Cardiac muscle cell (in vitro differentiated cells and primary cell): ENCODE measurements around the gene MYBPH. TPM values are rescaled to one million over a fixed set of nuclear protein-coding genes. Genes with fewer than 3 reads are reported as not detected.

Source experiments
- DNase-seq, 2 donors: peaks; one replicate each; pipeline versions ENCODE4 v3.0.0 to v3.0.0-alpha.2; 2010 to 2017; ENCODE audit warnings: low read depth in 1 of 2, low spot score in 1 of 2
- H3K27ac ChIP-seq: fragments of 200-600 bp; sonication (generic); 2 replicates; pipeline ENCODE4 v1.5.1; 2016
- H3K27me3 ChIP-seq: fragments of 200-600 bp; sonication (generic); 2 replicates; pipeline ENCODE4 v1.6.0; 2016; ENCODE audit warnings: control low read depth
- H3K36me3 ChIP-seq: fragments of 200-600 bp; sonication (generic); 2 replicates; pipeline ENCODE4 v1.5.1; 2016; ENCODE audit warnings: control low read depth
- H3K4me1 ChIP-seq: fragments of 200-600 bp; sonication (generic); 2 replicates; pipeline ENCODE4 v1.8.1; 2017; ENCODE audit warnings: low read depth, mild to moderate bottlenecking, mixed run types
- H3K4me3 ChIP-seq: fragments of 200-600 bp; sonication (generic); 2 replicates; pipeline ENCODE4 v1.5.1; 2016; ENCODE audit warnings: mild to moderate bottlenecking
- H3K9me3 ChIP-seq: fragments of 200-600 bp; sonication (generic); 2 replicates; pipeline ENCODE4 v1.5.1; 2017; ENCODE audit warnings: low read depth, mild to moderate bottlenecking, control low read depth
- polyA plus RNA-seq: library from polyadenylated mRNA; unstranded; fragments of >200 nt; fragmentation: Nextera tagmentation; extraction: Ambion mirVana; gene quantifications from 2 replicates; pipeline ENCODE4 v1.2.1, GENCODE V29; 2016
- total RNA-seq: library from RNA; depleted of rRNA; stranded (reverse); fragments of >200 nt; gene quantifications from 2 replicates; pipeline ENCODE4 v1.2.3, GENCODE V29; 2016
- TF ChIP-seq, protein P1 (sequence below): IDR thresholded peaks from 2 replicates; pipeline ENCODE4 v1.5.1; 2012; ENCODE audit warnings: low read depth, mild to moderate bottlenecking, low read length

Gene MYBPH
- total and polyA plus RNA-seq, 2 experiments from 2014 or later = 1.4 to 2.1 TPM

DNA sequence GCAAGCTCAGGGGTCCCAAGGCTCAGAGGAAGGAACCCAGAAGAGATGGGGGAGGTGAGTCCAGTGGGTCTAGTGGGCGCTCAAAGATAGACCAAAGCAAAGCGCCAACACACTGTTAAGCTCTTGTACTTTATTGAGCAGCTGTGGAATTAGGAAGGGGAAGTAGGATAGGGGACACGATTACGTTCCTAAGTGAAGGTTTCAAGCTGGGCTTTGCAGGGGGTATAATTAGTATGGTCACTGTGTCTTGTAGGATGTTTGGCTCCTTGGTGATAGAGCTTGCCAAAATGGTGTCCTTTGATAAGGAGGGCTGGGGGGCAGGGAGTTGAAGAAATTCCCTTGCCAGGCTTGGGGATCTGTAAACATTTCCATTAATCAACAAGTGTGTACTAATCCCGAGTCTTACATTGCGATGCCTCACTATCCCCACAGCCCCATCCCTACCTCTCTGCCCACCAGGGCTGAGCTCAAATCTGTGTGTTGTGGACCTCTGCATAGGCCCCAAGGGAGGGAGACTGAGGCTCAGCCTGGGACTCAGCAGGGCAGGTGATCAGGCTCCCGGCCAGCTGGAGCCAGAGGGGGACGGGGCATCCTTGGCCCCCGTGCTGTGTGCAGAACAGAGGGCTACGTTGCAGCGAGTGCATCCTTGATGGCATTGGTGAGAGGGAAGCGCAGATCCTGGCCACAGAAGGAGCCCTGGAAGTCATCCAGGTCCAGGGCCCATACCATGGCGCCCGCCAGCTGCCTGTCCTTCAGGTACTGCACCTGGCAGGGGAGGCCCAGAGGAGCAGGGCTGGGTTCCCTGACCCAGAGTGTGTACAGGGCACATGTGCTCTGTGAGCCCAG is 3.4 kb upstream of the MYBPH start:
- TF ChIP-seq, protein P1, sequence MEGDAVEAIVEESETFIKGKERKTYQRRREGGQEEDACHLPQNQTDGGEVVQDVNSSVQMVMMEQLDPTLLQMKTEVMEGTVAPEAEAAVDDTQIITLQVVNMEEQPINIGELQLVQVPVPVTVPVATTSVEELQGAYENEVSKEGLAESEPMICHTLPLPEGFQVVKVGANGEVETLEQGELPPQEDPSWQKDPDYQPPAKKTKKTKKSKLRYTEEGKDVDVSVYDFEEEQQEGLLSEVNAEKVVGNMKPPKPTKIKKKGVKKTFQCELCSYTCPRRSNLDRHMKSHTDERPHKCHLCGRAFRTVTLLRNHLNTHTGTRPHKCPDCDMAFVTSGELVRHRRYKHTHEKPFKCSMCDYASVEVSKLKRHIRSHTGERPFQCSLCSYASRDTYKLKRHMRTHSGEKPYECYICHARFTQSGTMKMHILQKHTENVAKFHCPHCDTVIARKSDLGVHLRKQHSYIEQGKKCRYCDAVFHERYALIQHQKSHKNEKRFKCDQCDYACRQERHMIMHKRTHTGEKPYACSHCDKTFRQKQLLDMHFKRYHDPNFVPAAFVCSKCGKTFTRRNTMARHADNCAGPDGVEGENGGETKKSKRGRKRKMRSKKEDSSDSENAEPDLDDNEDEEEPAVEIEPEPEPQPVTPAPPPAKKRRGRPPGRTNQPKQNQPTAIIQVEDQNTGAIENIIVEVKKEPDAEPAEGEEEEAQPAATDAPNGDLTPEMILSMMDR = no peak
- no peak overlapping the region for H3K27ac ChIP-seq
- H3K27me3 ChIP-seq = no peaks in the 10 kb centered on the region
- H3K4me1 ChIP-seq = peaks cover 15% of the 10 kb centered on the region
- no peak for DNase-seq
- no peaks in the 10 kb centered on the region for H3K36me3 ChIP-seq
- H3K9me3 ChIP-seq = no peaks in the 10 kb centered on the region
- no peak overlapping the region for H3K4me3 ChIP-seq

DNA sequence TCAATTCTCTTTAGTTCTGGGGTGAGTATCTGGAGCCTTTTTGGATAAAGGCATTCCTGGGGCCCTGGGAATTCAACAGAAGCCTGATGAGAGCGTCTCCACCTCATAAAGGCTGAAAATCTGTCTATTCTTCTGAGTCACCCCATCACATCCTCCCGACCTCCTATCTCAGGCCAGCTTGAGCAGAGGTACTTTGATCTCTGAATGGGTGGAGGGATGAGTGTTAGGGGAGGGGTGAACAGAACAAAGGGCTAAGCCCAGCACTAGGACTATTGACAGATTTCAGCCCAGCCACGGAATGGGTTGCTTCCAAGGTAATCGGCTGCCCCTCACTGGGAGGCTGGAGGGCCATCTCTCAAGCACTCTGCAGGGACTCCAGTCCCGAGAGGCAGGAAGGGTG is 2.5 kb upstream of the MYBPH start:
- Histone ChIP-seq H3K27me3 (no peaks in the 10 kb centered on the region), H3K27ac (no peak overlapping the region), H3K9me3 (no peaks in the 10 kb centered on the region), H3K4me1 (peaks cover 21% of the 10 kb centered on the region), H3K4me3 (no peak overlapping the region), H3K36me3 (no peaks in the 10 kb centered on the region)
- TF ChIP-seq, protein P1 = no peak
- DNase-seq = no peak

DNA sequence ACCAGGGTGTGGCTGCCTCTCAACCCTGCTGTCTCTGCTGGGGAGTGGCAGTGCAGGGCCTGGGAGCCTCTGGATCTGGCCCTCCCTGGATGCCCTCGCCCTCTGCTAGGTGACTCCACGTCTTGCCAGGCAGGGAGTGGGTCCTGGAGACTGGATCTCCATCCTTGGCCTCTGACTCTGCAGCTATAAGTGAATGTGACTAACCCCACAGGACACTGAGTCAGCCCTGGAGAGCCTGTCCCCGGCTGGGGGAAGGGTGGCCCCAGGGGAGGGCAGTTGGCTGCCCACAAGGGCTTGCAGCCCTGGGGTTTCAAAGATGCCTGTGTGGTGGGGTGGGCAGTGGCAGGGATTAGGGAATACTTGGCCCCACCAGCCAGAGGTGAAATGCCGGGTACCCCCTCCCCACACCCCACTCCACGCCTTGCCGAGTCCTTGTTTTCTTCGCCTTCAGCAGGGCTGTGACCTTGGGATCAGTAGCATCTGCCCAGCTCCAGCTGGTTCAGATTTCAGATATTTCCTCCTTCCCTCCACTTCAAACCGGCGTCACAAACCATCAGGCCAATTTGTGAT is 1.9 kb upstream of the MYBPH start:
- H3K27me3 ChIP-seq = no peaks in the 10 kb centered on the region
- H3K4me1 ChIP-seq = peaks cover 21% of the 10 kb centered on the region
- no peak overlapping the region for H3K4me3 ChIP-seq
- H3K27ac ChIP-seq = no peak overlapping the region
- TF ChIP-seq, protein P1 = no peak
- no peaks in the 10 kb centered on the region for H3K36me3 ChIP-seq
- DNase-seq = peak in 1 of 2 donors; percentile 27
- no peaks in the 10 kb centered on the region for H3K9me3 ChIP-seq

DNA sequence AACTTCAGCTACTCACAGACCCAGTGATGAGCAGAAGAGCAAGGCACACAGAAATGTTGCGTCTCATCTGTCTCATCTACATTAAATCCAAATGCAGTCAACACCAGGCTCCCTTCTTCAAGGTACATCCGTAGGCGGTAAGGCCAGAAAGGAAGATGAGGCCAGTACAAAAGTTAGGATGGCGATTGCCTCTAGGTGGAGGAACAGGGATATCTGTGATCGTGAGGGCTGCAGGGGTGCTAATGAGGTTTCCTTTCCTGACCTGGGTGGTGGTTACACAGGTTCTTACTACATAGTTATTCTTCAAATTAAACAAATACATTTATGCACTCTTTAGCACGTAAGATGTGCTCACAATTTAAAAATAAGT is 1.4 kb upstream of the MYBPH start:
- no peak overlapping the region for H3K4me3 ChIP-seq
- H3K9me3 ChIP-seq = no peaks in the 10 kb centered on the region
- H3K4me1 ChIP-seq = peaks cover 21% of the 10 kb centered on the region
- no peak overlapping the region for H3K27ac ChIP-seq
- DNase-seq = no peak
- H3K27me3 ChIP-seq = no peaks in the 10 kb centered on the region
- no peaks in the 10 kb centered on the region for H3K36me3 ChIP-seq
- TF ChIP-seq, protein P1 = no peak

DNA sequence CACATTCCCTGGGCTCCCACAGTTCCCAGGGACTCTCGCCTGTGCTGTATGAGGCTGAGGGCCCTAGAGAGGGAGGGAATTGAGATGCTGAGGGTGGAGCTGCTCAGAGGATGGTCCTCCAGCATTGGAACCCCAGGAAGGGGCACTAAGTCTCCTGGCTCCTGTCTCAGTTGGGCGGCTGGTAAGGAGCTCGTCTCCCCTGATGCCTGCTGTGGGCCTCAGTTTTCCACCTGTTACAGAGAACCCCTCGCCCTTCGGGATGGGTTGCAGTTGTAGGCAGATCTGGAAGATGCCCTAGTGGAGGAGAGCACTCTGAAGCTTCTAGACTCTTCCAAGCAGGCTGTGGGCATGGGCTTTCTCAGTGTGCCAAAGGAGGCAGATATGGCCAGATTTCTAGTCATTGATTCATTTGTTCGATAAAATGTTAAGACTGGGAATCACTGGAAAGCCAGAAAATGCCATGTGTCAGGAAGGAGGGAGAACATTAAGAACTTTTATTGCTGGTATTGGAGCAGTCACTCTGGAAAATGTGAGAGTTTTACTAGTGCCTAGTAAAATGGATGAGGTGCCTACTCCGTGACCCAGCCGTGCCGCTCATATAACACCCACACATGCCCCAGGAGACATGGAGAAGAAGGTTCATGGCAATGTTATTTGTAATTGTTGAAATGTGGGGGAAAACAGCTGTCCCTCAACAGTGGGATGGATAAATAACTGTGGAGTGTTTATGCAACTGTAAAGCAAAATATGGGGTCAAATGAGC is 828 bp upstream of the MYBPH start:
- H3K36me3 ChIP-seq = no peaks in the 10 kb centered on the region
- H3K27ac ChIP-seq = no peak overlapping the region
- H3K4me1 ChIP-seq = peaks cover 21% of the 10 kb centered on the region
- H3K4me3 ChIP-seq = no peak overlapping the region
- H3K27me3 ChIP-seq = no peaks in the 10 kb centered on the region
- no peaks in the 10 kb centered on the region for H3K9me3 ChIP-seq
- DNase-seq = no peak
- TF ChIP-seq, protein P1 = no peak
